ENCODE results near the gene SDC4.

Gene SDC4

DNA sequence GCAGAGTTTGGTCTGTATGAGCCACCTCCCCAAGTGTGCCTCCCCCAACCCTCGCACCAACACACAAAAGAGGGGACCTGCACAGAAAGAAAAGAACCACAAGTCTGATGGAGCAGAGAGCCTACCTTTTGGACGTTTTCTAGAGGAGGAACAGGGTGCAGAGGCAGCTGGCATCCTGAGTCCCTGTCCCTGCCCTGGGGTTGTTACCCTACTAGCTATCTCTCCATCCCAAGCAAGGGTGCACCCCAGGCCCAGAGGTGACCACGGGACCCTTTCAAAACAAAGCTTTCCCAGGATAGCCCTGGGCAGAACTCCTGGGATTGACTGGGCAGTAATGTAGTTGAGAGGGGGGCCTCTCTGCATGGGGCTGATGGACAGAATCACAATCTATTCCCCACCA, 30.4 kb downstream of the SDC4 start:
- no peak for DNase-seq

DNA sequence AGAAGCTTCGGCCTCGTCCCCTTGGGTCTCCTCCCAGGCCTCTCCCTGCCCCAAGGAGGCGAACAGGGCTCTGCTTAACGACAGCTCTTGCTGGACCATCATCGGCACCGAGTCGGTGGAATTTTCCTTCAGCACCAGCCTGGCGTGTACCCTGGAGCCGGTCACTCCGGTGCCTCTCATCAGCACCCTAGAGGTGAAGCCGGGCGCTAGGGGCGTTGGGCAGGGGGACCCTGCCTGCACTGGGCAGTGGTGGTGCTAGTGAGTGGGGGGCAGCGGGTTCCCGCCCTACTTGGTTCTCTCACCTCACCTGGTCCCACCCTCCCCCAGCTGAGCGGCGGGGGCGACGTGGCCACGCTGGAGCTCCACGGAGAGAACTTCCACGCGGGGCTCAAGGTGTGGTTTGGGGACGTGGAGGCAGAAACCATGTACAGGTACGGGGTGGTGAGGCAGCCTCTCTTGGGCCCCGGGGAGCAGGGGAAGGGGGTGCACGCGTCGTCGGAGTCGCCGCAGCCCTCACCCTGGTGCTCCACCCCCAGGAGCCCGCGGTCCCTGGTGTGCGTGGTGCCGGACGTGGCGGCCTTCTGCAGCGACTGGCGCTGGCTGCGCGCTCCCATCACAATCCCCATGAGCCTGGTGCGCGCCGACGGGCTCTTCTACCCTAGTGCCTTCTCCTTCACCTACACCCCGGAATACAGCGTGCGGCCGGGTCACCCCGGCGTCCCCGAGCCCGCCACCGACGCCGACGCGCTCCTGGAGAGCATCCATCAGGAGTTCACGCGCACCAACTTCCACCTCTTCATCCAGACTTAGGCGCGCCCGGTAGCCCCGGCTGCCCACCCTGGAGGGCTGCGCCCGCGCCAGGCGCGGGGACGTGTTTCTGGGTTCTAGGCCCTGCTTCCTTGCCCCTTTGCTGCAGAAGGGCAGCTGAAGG, 31.8 kb downstream of the SDC4 start:
- no peak for DNase-seq

DNA sequence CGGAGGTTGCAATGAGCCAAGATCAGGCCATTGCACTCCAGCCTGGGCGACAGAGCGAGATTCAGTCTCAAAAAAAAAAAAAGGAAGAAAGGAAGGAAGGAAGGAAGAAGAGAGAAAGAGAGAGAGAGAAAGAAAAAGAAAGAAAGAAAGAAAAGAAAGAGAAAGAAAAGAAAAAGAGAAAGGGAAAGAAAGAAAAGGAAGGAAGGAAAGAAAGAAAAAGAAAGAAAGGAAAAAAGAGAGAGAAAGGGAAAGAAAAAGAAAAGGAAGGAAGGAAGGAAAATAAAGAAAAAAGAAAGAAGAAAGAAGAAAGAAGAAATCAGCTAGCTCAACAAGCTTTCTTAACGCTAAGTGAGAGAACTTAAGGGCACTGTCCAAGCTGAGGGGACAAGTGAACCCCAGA, 32.6 kb downstream of the SDC4 start:
- DNase-seq: no peak

DNA sequence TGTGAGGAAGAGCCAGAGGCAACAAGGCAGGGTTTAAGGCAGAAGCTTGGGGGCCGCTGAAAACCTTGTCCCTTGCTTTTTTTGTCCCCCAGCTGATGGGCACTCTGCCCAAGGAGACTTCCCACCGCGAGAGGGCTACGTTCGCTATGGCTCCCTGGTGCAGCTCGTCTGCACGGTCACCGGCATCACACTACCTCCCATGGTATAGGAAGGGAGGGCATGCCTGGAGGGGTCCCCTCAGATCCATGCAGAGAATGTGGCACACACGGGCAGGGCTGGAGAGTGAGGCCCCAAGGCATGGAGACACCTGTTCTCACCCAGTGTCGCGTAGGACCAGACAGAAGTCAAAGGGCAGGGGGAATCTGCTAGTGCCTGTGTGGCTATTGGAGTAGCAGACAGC, 34.3 kb downstream of the SDC4 start:
- DNase-seq: no peak

DNA sequence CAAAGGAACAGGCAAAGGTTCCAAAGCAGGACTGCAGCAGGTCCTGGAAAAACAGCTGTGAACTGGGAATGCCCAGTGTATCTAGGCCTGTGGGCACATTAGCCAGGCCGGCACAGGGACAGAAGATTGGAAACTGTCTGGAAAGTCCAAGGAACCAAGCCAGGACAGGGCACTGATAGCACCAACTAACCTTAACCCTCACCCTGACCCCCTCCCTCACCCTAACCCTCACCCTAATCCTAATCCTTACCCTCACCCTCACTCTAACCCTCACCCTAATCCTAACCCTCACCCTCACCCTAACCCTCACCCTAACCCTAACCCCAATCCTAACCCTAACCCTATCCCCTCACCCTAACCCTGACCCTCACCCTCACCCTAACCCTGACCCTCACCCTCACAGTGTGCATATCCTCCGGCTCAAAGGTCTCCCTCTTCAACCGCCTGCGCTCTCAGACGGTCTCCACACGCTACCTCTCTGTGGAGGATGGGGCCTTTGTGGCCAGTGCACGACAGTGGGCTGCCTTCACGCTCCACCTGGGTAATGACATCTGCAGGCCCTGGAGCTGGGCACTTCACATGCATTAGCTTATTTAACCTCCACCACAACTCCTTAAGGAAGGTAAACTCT, 35.0 kb downstream of the SDC4 start:
- no peak for DNase-seq

DNA sequence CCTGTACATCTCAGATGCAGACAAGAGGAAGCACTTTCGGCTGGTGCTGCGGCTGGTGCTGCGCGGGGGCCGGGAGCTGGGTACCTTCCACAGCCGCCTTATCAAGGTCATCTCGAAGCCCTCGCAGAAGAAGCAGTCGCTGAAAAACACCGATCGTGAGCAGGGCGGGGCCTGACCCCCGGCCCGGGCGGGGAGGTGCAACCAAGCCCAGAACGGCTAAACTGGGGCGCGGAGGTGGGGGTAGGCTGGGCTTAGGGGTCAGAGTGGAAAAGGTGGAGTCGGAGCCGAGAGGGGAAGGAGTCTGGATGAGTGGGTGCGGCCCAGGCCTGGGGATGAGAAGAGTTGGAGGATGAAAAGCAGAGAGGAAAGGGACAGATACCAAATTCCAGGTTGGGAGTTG, 36.0 kb downstream of the SDC4 start:
- DNase-seq: no peak

DNA sequence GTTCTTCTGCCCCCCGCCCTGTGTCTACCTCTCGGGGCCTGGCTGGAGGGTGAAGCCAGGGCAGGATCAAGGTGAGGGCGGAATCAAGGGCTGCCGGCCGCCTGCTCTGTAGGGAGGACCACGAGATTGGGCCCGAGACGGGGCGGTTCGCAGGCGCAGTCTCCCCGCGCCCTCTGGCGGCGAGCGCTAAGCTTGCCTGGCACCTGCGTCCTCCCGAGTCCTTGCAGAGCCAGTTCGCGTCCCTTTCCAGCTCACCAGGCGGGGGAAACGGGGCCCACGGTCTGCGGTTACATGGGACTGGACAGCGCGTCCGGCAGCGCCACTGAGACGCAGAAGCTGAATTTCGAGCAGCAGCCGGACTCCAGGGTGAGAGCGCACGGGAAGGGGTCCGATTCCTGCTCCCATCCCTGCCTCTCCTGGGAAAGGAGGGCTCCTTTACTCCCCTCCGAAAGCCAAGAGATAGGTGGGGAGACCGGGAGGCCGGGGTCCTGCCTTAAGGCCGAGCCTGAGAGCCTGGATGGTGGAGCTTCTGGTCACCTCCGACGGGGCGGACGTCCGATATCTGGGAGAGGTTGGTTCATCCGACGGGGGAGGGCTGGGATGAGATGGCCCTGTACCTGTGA, 36.5 kb downstream of the SDC4 start:
- DNase-seq: peak in 1 of 2 experiments; percentile 18

DNA sequence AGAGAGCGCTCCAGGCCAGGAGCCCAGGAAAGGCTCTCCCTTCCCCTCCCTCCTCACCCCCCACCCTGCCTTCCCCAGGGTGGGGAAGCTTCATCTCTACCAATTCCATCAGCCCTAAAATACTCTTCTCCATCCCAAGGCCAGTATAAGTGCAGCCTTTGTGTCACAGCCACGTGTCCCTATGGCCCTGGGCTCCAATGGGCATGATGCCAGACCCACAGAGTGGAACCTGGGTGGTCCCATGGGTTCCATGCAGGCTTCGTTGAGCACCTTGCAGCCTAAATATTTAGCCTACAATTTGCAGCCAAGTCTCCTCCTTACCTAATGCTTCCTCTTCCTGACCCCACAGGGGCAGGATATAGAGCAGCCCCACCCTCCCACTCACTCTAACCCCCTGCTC, 39.1 kb downstream of the SDC4 start:
- no peak for DNase-seq

DNA sequence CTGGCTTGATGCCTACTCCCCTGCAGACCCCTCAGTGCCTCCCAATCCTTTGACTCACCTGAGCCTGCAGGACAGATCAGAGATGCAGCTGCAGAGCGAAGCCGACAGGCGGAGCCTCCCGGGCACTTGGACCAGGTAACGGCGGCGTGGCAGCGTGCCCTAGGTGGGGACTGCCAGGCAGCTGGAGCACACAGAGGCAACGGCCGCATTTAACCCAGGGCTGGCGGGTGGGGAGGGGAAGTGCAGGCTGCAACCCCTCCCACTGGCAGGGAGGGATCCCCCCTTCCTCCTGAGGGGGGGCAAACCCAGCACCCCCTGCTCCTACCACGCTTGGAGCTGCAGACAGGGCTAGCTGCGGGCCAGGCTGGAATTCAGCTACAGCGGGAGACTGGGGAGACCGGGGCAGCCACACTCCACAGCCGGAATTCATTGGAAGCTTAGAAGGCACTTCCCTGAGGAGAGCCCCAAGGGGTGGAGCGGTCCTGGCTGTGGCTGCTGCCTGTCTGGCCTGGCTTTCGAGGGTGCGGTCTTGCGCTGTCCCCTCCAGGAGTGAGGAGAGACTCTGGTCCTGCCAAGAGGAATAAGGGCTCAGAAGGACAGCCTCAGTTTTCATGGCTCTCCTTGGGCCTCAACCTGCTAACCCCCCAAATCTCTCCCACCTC, 40.0 kb downstream of the SDC4 start, which contains the start of gene MATN4:
Gene MATN4, minus strand, starts transcription at position 183 of the 662 bp plus-strand sequence. CDS start 2,717 bp downstream, outside the sequence.
- DNase-seq: no peak

DNA sequence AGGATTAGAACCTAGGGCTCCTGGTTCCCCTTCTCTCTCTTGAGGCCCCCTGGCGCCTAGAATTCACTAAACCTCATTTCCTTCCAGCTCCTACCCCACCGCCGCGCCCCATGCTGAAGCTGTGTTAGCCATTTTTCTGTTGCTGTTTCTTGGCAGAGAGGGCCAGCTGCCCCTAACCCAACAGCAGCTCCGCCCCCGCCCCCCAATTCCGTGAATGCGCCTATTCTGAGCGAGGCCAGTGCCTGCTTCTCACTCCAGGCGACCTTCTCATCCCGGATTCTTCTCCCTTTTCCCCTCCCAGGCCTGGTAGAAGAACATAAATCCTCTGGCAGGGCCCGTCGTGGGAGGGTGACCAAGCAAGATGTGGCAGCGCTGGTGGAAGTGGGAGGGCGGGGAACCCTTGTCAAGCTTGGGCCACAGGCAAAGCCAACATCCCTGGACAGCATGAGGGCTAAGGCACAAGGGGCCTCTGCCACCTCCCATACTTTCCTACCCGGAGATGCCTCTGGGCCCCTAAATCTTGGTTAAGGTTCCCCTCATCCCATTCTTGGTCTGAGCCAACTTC, 41.1 kb downstream of the SDC4 start:
- no peak for DNase-seq

DNA sequence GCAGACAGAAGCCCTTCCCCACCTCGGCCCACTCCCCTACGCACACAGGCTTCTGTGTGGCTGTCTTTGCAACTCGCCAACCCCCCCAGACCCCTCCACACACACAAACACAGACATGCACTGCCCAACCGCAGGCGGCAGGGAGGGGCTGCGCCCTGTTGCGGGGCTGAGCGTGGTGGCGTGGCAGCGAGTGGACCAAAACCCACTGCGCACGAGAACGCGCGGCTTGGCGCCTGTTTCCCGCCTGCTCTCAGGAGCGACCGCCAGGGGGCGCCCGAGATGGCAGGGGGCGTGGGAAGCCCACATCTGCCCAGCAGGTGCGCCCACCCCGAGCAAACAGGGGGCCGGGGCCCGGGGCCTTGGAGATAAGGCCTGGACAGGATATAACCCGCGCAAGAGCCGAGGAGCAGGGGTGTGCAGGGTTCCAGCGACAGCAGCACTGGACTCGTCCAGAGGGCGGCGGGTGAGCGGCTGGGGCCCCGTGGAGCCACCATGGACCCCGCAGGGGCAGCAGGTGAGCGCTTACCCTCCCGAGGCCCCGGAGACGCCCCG, 41.7 kb downstream of the SDC4 start, which contains the start of gene RBPJL:
Gene RBPJL, plus strand, starts transcription at position 410 of the 552 bp plus-strand sequence. Its CDS starts 83 bp downstream, at position 493.
- no peak for DNase-seq

DNA sequence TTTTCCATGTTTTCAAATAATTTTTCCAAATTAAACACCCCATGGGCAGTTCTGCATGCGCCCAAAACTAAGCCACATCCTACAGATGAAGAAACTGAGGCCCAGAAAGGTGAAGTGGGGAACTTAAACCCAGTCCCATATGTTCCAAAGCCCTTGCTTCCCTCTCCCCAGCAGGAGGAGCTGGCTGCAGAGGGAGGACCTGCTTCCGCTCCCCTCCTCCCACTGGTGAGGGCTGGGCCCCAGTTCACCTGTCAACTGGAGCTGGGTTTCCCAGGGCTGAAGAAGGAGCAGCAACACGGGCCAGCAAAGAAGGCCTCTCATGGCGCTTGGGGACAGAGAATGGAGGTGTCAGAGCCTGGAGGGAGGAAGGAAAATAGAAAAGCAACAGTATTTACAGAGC, 43.0 kb downstream of the SDC4 start:
- DNase-seq: no peak

DNA sequence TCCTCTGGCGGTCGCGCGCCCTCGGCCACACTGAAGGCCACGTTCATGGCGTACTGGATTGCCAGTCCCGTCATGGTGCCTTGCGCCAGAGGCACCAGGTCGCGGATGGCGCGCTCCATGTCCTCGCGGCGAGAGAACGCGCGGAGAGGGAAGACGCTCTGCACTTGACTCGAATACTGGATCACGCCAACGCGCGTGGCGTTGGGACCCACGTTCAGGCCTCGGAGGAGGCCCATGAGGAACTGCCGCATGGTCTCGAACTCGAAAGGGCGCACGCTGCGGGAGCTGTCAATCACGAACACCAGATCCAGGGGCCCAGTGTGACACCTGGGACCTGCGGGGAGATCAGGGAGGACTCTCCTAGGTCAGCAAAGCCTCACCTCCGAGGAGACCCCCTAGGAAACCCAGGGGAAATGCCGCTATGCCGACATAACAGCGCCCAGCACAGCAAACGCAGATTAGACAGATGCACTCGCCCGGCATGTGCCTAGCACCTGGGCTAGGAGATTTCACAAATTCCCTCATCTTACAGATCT, 43.7 kb downstream of the SDC4 start:
- DNase-seq: no peak

DNA sequence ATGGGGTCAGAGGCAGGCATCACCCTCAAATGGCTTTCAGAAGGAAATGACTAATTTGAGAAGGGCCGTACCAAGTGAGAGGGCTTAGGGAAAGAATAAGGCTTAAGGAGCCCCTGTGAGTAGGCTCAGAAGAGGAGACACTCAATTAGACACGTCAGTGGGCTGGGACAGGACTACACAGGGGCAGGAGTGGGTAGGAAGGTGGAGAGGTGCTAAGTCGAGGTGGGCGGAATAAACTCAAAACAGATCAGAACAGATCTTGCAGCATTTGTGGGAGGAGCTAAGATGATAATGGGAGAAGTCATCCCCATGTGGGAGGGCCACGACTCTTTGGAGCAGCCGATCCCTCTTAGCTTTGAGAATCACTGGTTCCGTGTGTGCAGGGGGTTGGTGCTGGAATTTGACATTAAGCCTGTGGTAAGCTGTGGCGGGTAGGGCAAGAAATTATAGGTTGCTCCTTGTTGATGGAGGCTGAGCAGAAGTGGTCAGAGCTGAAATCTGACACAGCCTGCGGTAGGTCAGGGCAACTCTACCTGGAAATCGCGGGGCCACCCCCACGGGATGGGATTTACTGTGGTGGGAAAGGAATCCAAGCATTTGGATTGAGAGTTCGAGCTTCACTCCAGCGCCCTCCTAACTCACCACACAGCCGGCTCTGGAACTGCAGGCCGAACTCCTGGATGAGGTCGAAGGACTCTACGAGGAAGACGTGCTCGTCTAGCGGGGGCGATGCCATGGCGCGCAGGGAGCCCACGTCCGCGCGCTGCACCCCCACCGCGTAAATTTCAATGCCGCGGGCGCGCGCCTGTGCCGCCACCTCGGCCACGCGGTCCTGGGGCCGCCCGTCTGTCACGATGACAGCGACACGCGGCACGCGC, 44.4 kb downstream of the SDC4 start:
- DNase-seq: no peak

DNA sequence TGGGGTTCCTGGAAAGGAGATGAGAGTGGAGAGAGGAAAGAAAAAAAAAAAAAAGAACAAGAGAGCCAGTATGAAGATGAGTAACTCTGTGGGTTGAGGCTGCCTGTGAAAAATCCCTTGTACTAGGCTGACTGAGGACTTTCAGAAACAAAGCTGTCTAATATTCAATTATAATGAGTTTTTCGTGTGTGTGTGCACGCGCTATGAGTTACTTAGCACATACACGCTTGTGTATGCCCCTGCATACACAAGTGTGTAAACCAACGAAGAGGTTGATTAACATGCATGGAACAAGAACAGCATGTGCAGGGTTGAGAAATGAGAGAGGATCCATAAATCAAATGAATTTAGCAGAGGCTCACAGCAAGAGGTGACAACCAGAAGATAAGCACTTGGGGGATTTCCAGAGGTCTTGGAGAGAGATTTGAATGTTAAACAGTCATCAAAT, 46.4 kb downstream of the SDC4 start:
- no peak for DNase-seq

DNA sequence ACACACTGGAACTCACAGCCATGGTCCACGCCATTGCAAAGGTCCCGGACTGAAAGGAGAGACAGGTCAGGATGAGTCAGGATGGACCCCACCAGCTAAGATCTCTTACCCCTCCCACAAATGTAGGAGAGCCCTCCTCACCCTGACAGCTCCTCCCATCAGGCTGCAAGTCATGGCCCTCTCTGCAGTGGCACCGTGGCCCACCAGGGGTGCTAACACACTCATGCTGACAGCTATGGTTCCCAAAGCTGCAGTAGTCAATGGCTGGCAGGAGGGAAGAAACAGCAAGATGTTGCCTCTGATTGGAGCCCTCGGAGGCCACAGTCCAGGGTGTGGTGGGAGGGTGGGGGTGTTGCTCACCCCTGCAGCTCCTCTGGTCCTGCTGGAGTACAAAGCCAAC, 47.3 kb downstream of the SDC4 start:
- DNase-seq: peak in 1 of 2 experiments; percentile 48

DNA sequence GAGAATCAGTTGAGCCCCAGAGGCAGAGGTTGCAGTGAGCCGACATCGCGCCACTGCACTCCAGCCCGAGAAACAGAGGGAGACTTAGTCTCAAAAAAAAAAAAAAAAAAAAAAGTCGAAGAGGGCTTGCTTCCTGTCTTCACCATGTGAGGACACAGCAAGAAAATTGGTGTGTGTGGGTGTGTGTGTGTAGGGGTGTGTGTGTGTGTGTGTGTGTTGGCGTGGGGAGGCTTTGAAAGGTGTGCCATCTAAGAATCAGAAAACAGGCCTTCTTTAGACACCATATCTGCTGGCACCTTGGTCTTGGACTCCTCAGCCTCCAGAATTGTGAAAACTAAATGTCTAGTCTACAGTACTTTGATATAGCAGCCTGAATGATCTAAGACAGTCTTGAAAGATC, 48.4 kb downstream of the SDC4 start:
- no peak for DNase-seq

DNA sequence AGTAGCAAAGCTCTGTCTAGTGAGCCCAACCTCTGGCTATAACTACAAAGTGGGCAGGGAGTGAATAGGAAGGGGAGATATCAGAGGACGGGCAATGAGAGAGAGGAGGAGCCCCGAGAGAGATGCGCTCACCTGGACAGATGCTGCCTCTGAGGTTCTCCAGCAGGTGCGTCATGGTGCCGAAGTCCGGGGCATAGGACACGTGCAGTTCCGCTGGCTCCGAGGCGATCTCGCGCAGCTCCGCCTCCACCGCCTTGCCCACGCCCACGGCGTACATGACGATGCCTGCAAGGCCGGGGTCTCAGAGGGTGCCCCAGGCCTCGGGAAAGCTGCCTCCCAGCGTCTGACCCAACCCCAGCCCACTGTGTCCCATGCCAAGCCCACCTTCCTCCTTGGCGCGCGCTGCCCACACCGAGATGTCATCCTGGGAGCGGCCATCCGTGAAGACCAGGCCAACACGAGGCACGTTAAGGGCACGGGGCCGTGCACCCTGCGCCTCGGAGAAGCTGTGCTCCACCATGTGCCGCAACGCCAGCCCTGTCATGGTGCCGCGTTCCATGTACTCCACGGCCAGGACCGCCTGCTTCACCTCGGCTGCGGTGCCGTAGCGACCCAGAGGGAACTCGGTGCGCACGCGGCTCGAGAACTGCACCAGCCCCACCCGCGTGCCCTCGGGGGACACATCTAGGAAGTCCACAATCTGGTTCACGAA, 50.3 kb downstream of the SDC4 start:
- no peak for DNase-seq

DNA sequence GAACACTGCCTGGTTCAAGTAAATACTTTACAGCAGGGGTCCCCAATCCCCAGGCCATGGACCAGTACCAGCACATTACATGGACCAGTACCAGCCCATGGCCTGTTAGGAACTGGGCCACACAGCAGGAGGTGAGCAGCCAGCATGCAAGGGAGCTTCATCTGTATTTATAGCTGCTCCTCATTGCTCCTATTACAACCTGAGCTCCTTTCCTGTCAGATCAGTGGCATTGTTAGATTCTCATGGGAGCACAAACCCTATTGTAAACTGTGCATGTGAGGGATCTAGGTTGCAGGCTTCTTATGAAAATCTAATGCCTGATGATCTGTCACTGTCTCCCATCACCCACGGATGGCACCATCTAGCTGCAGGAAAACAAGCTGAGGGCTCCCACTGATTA, 53.6 kb downstream of the SDC4 start:
- DNase-seq: no peak

DNA sequence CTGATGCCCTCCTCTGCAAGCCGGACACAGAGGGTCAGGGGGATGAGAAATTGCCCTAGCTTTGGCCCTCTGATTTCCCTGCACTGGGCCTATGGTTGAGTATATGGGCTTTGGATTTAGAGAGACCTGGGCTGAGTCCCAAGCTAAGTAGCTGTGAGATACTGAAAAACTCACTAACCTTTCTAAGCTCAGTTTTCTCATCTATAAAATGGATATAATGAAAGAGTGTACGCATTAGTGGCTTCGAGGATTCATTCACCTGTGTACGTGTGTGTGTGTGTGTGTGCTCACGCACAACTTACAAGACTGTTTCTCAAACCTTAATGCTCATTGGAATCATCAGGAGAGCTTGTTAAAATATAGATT, 54.2 kb downstream of the SDC4 start:
- DNase-seq: no peak

Data from SW 1271 (cell line).